H54 (cell line): Measurements from ENCODE around the gene P4HB.
"Not testable (repeated sequence)": the region's sequence is repeated elsewhere in the genome, so short reads cannot be mapped to it uniquely, and the experiment has no call there.

ENCODE experiments used
- DNase-seq: peaks from one replicate; pipeline ENCODE4 v3.0.0; 2011; ENCODE audit warnings: low spot score, mixed read lengths; ENCODE audit not compliant: insufficient read length
- FAIRE-seq: peaks from 3 replicates; lab custom pipeline; 2011; peaks lifted over from hg19 to GRCh38; lab: Jason Lieb, UNC
- POLR2A ChIP-seq: IDR thresholded peaks from 2 replicates; pipeline ENCODE4 v1.6.1; 2011; ENCODE audit warnings: low read depth, mild to moderate bottlenecking, low read length

The P4HB gene

GRCh38 chr17:81842725-81843504 is 17.4 kb downstream of the P4HB start:
- no peak for TF ChIP-seq POLR2A
- DNase-seq = no peak
- FAIRE-seq = no peak

- no peak for FAIRE-seq
- no peak for DNase-seq
- TF ChIP-seq POLR2A = no peak
These were observed 18.0 kb downstream of the P4HB start for GRCh38 chr17:81842378-81842724.

GRCh38 chr17:81841866-81842265 is 18.5 kb downstream of the P4HB start:
- FAIRE-seq (no peak), DNase-seq (no peak)
- TF ChIP-seq POLR2A = no peak

- TF ChIP-seq POLR2A = no peak
- no peak for DNase-seq
- FAIRE-seq = no peak
These were observed 19.2 kb downstream of the P4HB start for GRCh38 chr17:81840826-81841778.

- not testable (repeated sequence) for DNase-seq, FAIRE-seq
These were observed 20.3 kb downstream of the P4HB start for GRCh38 chr17:81840059-81840458.

GRCh38 chr17:81839301-81839700 is 21.0 kb downstream of the P4HB start:
- TF ChIP-seq POLR2A = no peak
- FAIRE-seq (no peak), DNase-seq (no peak)

GRCh38 chr17:81838753-81839255 is 21.5 kb downstream of the P4HB start:
- no peak for TF ChIP-seq POLR2A
- DNase-seq = no peak
- no peak for FAIRE-seq

- no peak for DNase-seq
- no peak for FAIRE-seq
- TF ChIP-seq POLR2A = no peak
These were observed 22.7 kb downstream of the P4HB start for GRCh38 chr17:81837641-81838040.

- no peak for TF ChIP-seq POLR2A
- DNase-seq (no peak), FAIRE-seq (no peak)
These were observed 25.5 kb downstream of the P4HB start, which contains the start of gene PPP1R27 for GRCh38 chr17:81834831-81835267. PPP1R27 (minus strand) TSS chr17:81835050; CDS start chr17:81834953, 97 bp downstream.

GRCh38 chr17:81833921-81834830 is 26.2 kb downstream of the P4HB start:
- no peak for DNase-seq
- no peak for TF ChIP-seq POLR2A
- FAIRE-seq = no peak

- TF ChIP-seq POLR2A = peak; percentile 78; the same call in 1 of the 2 replicates
- no peak for FAIRE-seq
- DNase-seq = peak; percentile 96
These were observed 27.0 kb downstream of the P4HB start, which contains the start of gene MCRIP1 for GRCh38 chr17:81833160-81833920. MCRIP1 (minus strand) TSS chr17:81833291; CDS start chr17:81824506, 8,785 bp downstream.

- FAIRE-seq = no peak
- DNase-seq = no peak
- TF ChIP-seq POLR2A = no peak
These were observed 27.7 kb downstream of the P4HB start for GRCh38 chr17:81832608-81833159.
